Motor neuron (in vitro differentiated cells): Measurements from ENCODE around the gene SLC5A5. TPM values are rescaled to one million over a fixed set of nuclear protein-coding genes. Genes with fewer than 3 reads are reported as not detected.
A peak's percentile ranks its signal among the peaks of the same experiment; 100 is the strongest.

Experiments
- ATAC-seq, 8 experiments: fragments of 200-7000 bp; cut with Tn5 transposase; replicated peaks in 6 of 8; 2 replicates each; pipeline ENCODE4 v1.8.0; 2021; ENCODE audit warnings: mild to moderate bottlenecking in 8 of 8, moderate library complexity in 8 of 8
- H3K27ac ChIP-seq, 2 donors: fragments of 250-450 bp; sonication (Bioruptor Pico); 2 replicates each; pipeline ENCODE4 v1.9.0; 2021; ENCODE audit warnings: antibody characterized with exemption in 2 of 2, mild to moderate bottlenecking in 2 of 2, moderate library complexity in 1 of 2
- H3K4me1 ChIP-seq, 2 donors: fragments of 250-450 bp; sonication (Bioruptor Pico); replicated peaks in 1 of 2; 2 replicates each; pipeline ENCODE4 v1.6.1; 2021; ENCODE audit warnings: antibody characterized with exemption in 2 of 2, mild to moderate bottlenecking in 2 of 2, moderate library complexity in 1 of 2
- H3K4me3 ChIP-seq, 5 donors: fragments of 250-450 bp; sonication (Bioruptor Pico); 2 replicates each; pipeline ENCODE4 v1.9.0; 2021; ENCODE audit warnings: antibody characterized with exemption in 5 of 5, mild to moderate bottlenecking in 5 of 5, moderate library complexity in 4 of 5
- WGBS, 10 experiments: fragments of 450-650 bp; shearing (Covaris generic); methylation state at CpG; one replicate each; pipeline ENCODE4 v1.0.0; 2022; 5-methylcytosine and 5-hydroxymethylcytosine counted together
- in situ Hi-C, 9 experiments: fragments of 400-800 bp; cut with MboI; loops; one replicate each; pipeline ENCODE4 v1.15.0; 2021; ENCODE audit warnings: low sequenced_read_pairs in 9 of 9, low pct_unique_long_range_greater_than_20kb in 2 of 9; ENCODE audit not compliant: unreplicated experiment in 9 of 9
- total RNA-seq, 8 experiments: library from RNA; unstranded; fragments of 300-600 nt; gene quantifications; 2 replicates each; pipeline versions ENCODE4 v1.2.3 to v1.2.4, GENCODE V29; 2022

Gene SLC5A5
- total RNA-seq, 8 experiments from 2014 or later: 0.05 to 4.2 (median 0.36) TPM; not detected in 2

DNA sequence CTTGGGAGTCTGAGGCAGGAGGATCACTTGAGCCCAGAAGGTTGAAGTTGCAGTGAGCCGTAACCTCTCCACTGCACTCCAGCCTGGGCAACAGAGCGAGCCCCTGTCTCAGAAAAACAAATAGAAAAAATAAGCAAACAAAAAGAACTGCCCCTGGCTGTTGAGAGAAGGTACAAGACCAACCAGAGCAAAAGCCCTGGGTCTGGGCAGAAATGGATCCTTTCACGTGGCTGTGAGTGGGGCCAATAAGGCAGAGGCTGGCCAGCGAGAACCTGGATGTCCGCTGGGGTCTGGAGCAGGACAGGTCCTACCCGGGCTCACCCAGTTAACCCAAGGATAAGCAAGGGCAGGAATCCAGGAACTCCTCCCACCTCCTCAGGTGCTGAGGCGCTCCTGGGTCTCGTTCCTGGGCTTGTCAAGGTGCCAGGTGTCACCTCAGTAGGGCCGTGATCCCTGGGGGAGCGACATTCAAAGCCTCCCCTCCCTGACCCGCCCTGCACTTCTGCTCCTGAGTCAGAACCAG lies 4.7 kb upstream of the SLC5A5 start:
- peak in 1 of 8 experiments; percentile 2 for ATAC-seq
- Histone ChIP-seq H3K27ac (no peak overlapping the region), H3K4me1 (peaks cover 3 to 8% of the 10 kb centered on the region in 2 donors), H3K4me3 (no peak overlapping the region)
- in situ Hi-C loops: no loop called here
- 92 to 100% (median 93%) methylated on average over 1 to 3 of the region's 11 CpGs; no CpG with 5 or more reads in 7 of the 10 experiments for WGBS, 10 experiments

DNA sequence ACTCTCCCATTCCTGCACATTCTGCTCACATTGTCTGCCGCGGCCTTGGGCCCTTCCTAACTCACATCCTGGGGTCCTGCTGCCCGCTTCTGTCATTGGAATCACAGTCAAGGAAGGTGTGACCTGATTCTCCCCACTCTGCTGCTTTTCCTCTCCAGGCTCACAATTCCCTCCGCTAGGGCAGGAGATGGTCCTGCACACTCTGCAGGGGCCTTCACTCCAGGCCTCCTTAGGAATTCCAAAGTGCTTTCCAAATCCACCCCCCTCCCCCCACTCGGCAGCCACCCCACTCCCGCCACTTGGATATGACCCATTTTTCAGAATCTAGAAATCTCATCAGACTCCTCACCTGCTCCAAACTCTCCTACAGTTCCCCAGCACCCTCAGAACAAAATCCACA lies 3.1 kb upstream of the SLC5A5 start:
- H3K4me3 ChIP-seq: no peak overlapping the region
- peaks cover 3 to 8% of the 10 kb centered on the region in 2 donors for H3K4me1 ChIP-seq
- peak in 1 of 8 experiments; percentile 1 for ATAC-seq
- H3K27ac ChIP-seq: no peak overlapping the region
- in situ Hi-C loops: no loop called here
- WGBS, 10 experiments: no CpG with 5 or more reads among the region's 6 CpGs

DNA sequence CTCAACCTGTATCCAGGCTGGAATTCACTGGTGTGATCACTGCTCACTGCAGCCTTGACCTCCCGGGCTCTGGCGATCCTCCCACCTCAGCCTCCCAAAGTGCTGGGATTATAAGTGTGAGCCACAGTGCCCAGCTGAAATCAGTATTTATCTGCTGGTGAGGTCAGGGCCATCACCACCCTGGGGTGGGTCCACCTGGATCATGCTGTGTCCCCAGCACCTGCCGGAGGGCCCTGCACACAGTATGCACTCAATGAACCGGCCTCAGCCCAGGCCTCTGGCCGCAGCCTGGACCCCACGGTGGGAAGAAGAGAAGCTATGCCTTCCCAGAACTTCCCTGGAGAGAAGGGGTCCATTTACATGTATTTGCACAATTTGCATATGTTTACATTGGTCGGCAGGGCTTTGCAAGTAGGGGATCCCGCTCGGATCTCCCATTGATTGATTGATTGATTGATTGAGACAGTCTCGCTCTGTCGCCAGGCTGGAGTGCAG lies 2.6 kb upstream of the SLC5A5 start:
- 0 to 100% (median 33%) methylated on average over 1 to 6 of the region's 11 CpGs; no CpG with 5 or more reads in 4 of the 10 experiments for WGBS, 10 experiments
- Histone ChIP-seq H3K4me1 (peaks cover 3 to 12% of the 10 kb centered on the region in 2 donors), H3K4me3 (no peak overlapping the region), H3K27ac (no peak overlapping the region)
- peak in 1 of 8 experiments; percentile 30 for ATAC-seq
- in situ Hi-C loops: no loop called here

DNA sequence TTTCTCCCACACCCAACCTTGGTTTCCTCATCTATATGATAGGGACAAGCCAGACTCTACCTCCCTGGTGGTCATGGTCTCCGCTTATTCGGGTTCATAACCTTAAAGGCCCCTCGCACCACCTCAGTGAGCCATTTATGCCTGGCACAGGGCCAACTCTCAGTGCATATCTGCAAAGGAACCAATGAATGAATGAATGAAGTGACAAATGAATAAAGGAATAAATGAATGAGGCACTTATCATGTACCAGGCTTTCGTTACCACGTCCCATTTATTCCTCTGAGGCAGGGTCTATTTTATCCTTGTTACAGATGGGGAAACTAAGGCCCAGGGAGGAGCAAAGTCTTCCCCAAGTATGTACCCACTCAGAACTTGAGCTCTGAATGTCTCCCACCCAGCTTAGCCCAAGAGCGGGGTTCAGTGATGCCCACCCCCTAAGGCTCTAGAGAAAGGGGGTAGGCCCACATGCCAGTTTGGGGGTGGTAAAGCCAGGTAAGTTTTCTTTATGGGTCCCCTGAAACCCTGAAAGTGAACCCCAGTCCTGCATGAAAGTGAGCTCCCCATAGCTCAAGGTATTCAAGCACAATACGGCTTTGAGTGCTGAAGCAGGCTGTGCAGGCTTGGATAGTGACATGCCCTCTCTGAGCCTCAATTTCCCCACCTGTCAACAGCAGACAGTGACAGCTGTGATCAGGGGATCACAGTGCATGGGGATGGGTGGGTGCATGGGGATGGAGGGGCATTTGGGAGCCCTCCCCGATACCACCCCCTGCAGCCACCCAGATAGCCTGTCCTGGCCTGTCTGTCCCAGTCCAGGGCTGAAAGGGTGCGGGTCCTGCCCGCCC lies 490 bp upstream of the SLC5A5 start:
- peak overlapping the region in 1 of 5 donors; percentile 7 for H3K4me3 ChIP-seq
- in situ Hi-C loops: loop anchor here in 1 of 9 experiments (10.0 kb wide), 1 partner anchor 54 kb away; no protein-coding TSS in a partner anchor
- 20 to 92% (median 58%) methylated on average over 2 to 8 of the region's 10 CpGs; no CpG with 5 or more reads in 3 of the 10 experiments for WGBS, 10 experiments

DNA sequence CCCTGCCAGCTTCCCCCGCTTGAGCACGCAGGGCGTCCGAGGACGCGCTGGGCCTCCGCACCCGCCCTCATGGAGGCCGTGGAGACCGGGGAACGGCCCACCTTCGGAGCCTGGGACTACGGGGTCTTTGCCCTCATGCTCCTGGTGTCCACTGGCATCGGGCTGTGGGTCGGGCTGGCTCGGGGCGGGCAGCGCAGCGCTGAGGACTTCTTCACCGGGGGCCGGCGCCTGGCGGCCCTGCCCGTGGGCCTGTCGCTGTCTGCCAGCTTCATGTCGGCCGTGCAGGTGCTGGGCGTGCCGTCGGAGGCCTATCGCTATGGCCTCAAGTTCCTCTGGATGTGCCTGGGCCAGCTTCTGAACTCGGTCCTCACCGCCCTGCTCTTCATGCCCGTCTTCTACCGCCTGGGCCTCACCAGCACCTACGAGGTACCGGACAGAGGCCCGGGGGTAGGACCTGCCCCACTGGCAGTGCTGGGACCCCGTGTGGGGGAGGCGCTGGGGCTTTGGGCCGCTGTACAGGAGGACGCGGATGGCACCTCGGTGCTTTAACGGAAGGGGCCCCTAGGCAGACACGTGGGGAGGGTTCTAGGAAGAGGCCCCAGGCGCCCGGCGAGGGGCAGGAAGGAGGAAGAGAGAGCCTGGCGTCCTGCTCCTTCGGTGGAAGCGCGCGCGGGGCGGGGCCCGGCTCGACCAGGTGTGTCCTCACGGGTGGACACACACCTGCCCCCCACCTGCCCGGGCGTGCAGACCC lies 681 bp downstream of the SLC5A5 start:
- in situ Hi-C loops: loop anchor here in 1 of 9 experiments (10.0 kb wide), 1 partner anchor 52 kb away; no protein-coding TSS in a partner anchor
- H3K27ac ChIP-seq: no peak overlapping the region
- H3K4me1 ChIP-seq: peaks cover 3 to 12% of the 10 kb centered on the region in 2 donors
- ATAC-seq: peak in 2 of 8 experiments; percentile 1
- H3K4me3 ChIP-seq: peak overlapping the region in 1 of 5 donors; percentile 14
- WGBS, 10 experiments: 14 to 24% methylated on average over 5 to 6 of the region's 61 CpGs; no CpG with 5 or more reads in 8 of the 10 experiments

More for the DNA sequence above, 490 bp upstream of the SLC5A5 start:
- Histone ChIP-seq H3K27ac (no peak overlapping the region), H3K4me1 (peaks cover 3 to 12% of the 10 kb centered on the region in 2 donors)
- ATAC-seq: no peak

DNA sequence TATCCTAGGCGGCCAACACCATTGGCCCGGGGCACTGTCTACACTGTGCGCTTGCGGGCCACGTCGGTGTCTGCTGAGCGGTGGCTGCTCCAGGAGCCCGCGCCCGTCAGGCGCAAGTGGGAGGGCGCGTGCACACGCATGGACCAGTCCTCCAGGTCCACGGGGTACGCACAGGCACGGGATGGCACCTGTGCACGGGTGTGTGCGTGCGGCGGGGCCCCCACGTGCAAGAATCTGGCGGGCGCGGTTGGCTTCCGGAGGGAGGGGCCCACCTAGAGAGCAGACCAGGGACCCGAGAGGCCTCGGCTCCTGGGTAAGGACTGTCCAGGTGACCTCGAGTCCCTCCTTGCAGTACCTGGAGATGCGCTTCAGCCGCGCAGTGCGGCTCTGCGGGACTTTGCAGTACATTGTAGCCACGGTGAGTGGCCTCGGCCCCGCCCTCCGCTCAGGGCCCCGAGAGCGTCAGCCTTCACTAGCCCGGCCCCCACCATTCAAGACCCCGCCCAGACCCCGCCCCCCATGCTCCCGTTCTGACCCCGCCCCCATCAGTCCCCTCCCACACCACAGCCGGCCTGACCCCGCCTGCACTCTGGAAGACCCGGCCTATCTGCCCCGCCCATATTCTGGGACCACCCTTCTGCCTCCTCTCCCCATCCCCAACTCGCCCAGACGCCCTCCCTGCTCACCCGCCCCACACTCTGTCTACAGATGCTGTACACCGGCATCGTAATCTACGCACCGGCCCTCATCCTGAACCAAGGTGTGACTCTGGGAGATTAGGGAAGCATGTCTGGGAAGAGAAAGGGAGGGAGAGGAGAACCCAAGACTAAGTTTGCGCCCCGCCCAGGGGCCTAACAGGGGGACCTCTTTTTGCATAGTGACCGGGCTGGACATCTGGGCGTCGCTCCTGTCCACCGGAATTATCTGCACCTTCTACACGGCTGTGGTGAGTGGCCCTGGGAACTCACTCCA lies 2.3 kb downstream of the SLC5A5 start:
- peak; percentile 54 to 77 (median 68) for ATAC-seq
- Histone ChIP-seq H3K4me1 (peaks cover 3 to 12% of the 10 kb centered on the region in 2 donors), H3K4me3 (peak overlapping the region in 2 of 5 donors; percentile 9 to 14), H3K27ac (no peak overlapping the region)
- in situ Hi-C loops: loop anchor here in 1 of 9 experiments (10.0 kb wide), 1 partner anchor 51 kb away; no protein-coding TSS in a partner anchor
- 0 to 60% (median 7%) methylated on average over 1 to 10 of the region's 63 CpGs; no CpG with 5 or more reads in 3 of the 10 experiments for whole genome bisulfite sequencing, 10 experiments

DNA sequence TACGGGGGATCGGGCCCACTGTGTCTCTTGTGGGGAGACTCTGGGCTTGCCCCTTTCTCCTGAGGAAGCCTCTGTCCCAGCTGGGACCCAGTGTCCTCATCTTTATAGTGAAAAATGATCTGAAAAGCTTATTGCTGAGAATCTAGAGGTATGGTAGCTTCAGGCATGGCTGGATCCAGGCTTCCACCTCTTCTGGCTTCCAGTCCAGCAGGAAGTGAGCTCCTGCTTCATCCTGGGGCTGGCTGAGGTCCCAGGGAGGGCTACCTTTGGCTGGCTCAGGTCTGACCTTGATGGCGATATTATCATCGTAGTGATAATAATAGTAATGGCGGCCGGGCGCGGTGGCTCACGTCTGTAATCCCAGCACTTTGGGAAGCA lies 3.0 kb downstream of the SLC5A5 start:
- WGBS, 10 experiments: 60 to 100% (median 83%) methylated on average over 1 to 2 of the region's 9 CpGs; no CpG with 5 or more reads in 5 of the 10 experiments
- no peak for ATAC-seq
- in situ Hi-C loops: loop anchor here in 1 of 9 experiments (10.0 kb wide), 1 partner anchor 50 kb away; no protein-coding TSS in a partner anchor
- Histone ChIP-seq H3K4me3 (no peak overlapping the region), H3K27ac (no peak overlapping the region), H3K4me1 (peaks cover 3 to 12% of the 10 kb centered on the region in 2 donors)

DNA sequence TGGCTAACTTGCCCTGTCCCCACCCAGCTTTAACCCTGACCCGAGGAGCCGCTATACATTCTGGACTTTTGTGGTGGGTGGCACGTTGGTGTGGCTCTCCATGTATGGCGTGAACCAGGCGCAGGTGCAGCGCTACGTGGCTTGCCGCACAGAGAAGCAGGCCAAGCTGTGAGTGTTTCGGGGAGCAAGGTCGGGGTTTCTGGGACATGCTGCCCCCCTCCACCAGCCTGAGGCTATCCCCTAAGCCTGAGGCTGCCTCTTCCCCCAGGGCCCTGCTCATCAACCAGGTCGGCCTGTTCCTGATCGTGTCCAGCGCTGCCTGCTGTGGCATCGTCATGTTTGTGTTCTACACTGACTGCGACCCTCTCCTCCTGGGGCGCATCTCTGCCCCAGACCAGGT lies 6.0 kb downstream of the SLC5A5 start:
- peaks cover 0 to 4% of the 10 kb centered on the region in 2 donors for H3K4me1 ChIP-seq
- no peak for ATAC-seq
- no peak overlapping the region for H3K4me3 ChIP-seq
- in situ Hi-C loops: loop anchor here in 1 of 9 experiments (10.0 kb wide), 1 partner anchor 47 kb away; no protein-coding TSS in a partner anchor
- 86 to 100% (median 95%) methylated on average over 1 to 11 of the region's 16 CpGs; no CpG with 5 or more reads in 6 of the 10 experiments for WGBS, 10 experiments
- H3K27ac ChIP-seq: no peak overlapping the region

DNA sequence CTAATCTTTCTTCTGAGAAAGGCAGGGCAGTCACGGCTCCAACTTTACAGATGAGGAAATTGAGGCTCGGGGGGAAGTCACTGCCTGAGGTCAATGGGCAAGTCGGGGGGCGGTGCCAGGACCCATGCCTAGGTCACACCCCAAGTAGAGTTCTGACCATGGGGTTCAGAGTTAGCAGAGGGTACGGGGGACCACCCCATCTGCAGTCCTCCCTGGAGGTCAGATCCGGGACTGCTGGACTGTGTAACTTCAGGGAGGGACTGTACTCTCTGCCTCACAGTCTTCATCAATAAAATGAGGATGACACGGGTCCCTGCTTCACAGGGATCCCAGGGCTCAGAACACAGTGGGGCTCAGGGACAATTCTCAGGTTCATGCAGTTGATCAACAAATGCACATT lies 7.7 kb downstream of the SLC5A5 start:
- Histone ChIP-seq H3K27ac (no peak overlapping the region), H3K4me3 (no peak overlapping the region), H3K4me1 (no peaks in the 10 kb centered on the region)
- WGBS, 10 experiments: 20 to 100% (median 63%) methylated on average over 1 to 5 of the region's 7 CpGs; no CpG with 5 or more reads in 3 of the 10 experiments
- ATAC-seq: no peak
- in situ Hi-C loops: loop anchor here in 1 of 9 experiments (10.0 kb wide), 1 partner anchor 45 kb away; no protein-coding TSS in a partner anchor

DNA sequence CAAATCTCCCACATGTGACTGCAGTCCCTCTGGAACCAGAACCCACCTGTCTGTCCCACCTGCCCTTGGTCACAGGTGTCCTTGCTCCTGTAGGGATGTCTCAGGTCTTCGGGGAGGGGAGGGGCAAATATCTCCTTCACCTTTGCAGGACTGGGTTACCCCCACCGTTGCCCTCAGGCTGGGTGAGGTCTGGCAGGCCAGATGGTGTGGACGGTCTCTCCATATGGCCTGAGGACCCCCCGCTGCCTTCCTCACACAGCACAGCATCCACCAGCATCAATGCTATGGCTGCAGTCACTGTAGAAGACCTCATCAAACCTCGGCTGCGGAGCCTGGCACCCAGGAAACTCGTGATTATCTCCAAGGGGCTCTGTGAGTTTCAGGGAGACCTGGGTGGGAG lies 10.0 kb downstream of the SLC5A5 start:
- ATAC-seq: no peak

DNA sequence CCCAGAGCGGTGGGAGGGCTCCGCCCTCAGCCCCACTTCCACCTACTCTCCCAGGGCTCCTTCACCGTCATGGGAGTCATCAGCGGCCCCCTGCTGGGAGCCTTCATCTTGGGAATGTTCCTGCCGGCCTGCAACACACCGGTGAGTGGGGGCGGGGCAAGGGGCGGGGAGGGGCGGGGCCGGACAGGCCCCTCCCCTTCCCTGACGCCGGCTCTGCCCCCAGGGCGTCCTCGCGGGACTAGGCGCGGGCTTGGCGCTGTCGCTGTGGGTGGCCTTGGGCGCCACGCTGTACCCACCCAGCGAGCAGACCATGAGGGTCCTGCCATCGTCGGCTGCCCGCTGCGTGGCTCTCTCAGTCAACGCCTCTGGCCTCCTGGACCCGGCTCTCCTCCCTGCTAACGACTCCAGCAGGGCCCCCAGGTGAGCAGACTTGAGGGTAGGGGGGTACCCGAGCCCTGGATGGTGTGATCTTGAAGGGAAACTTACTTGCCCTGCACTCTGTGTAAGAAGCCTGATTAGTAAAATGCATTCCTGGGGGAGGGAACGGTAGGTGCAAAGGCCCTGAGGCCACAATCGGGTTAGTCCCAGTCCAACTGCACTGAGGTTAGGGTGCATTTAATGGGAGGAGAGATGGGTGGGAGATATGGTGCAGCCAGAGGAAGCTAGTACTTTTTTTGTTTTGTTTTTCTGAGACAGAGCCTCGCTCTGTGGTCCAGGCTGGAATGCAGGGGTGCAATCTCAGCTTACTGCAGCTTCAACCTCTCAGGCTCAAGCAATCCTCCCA lies 12.1 kb downstream of the SLC5A5 start:
- no peak for ATAC-seq
- Histone ChIP-seq H3K27ac (no peak overlapping the region), H3K4me1 (no peaks in the 10 kb centered on the region), H3K4me3 (no peak overlapping the region)
- in situ Hi-C loops: no loop called here
- 33 to 100% (median 90%) methylated on average over 1 to 3 of the region's 33 CpGs; no CpG with 5 or more reads in 1 of the 10 experiments for WGBS, 10 experiments

More for the DNA sequence above, 10.0 kb downstream of the SLC5A5 start:
- Histone ChIP-seq H3K27ac (no peak overlapping the region), H3K4me3 (no peak overlapping the region), H3K4me1 (no peaks in the 10 kb centered on the region)
- in situ Hi-C loops: no loop called here
- 43 to 60% (median 52%) methylated on average over 1 to 5 of the region's 7 CpGs; no CpG with 5 or more reads in 7 of the 10 experiments for WGBS, 10 experiments
